ENCODE results near the gene NFATC1.

The NFATC1 gene

GRCh38 chr18:79447703-79448367, 52.1 kb downstream of the NFATC1 start:
- no peak for TF ChIP-seq CTCF (IDR thresholded peaks at IDR 0.05; ENCODE audit: control extremely low read depth, extremely low read depth, low read depth, missing control alignments)
- CTCF ChIA-PET = no interaction called here
- POLR2A ChIA-PET = no interaction called here

GRCh38 chr18:79448621-79449020, 52.9 kb downstream of the NFATC1 start:
- ChIA-PET POLR2A (no interaction called here), CTCF (no interaction called here)
- no peak for DNase-seq (ENCODE audit: extremely low spot score)
- no peak for TF ChIP-seq CTCF (IDR thresholded peaks at IDR 0.05; ENCODE audit: control extremely low read depth, extremely low read depth, low read depth, missing control alignments)

More at GRCh38 chr18:79447703-79448367, 52.1 kb downstream of the NFATC1 start:
- no peak for DNase-seq (ENCODE audit: extremely low spot score)

GRCh38 chr18:79449551-79450288, 54.0 kb downstream of the NFATC1 start:
- no peak for DNase-seq (ENCODE audit: extremely low spot score)
- no peak for TF ChIP-seq CTCF (IDR thresholded peaks at IDR 0.05; ENCODE audit: control extremely low read depth, extremely low read depth, low read depth, missing control alignments)
- CTCF ChIA-PET = interaction anchor here (1.1 to 1.4 kb wide), 2 partner anchors 11 to 68 kb away, joined by 3 to 4 read pairs; no protein-coding TSS in a partner anchor
- POLR2A ChIA-PET = no interaction called here

DNA sequence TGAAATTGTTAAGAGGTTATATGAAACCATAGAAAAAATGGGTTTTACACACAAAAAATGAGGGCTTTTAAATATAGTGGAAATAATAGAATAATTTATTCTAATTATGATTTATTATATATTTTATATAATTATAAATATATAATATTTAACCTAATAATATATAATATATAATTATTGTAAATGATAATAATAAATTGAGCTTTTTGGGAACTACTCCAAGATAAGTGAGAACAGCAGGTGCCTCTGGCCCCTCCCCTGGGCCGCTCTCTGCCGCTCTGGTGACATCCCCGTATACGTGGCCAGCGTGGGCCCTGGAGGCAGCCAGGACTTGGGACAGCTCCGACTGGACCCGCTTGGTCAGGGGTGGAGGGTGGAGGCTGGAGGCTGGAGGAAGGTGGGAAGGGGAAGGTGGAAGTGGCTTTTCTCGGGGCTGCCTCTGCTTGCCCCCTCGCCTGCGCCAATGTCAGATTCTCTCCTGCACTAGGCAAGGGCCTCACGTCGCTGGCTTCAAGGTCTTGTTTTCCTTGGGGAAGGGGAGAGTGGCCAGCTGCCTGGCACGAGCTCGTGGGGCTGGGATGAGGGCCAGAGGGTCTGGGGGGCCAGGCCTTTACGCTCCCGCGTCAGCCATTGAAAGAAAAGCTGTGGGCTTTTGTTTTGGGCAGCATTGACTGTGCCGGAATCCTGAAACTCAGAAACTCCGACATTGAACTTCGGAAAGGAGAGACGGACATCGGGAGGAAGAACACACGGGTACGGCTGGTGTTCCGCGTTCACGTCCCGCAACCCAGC, 54.8 kb downstream of the NFATC1 start:
- no peak for TF ChIP-seq CTCF (IDR thresholded peaks at IDR 0.05; ENCODE audit: control extremely low read depth, extremely low read depth, low read depth, missing control alignments)
- ChIA-PET POLR2A (no interaction called here), CTCF (interaction anchor here (1.4 kb wide), 1 partner anchor 69 kb away, joined by 4 read pairs; no protein-coding TSS in a partner anchor)
- no peak for DNase-seq (ENCODE audit: extremely low spot score)

GRCh38 chr18:79451237-79452125, 55.8 kb downstream of the NFATC1 start:
- no peak for TF ChIP-seq CTCF (IDR thresholded peaks at IDR 0.05; ENCODE audit: control extremely low read depth, extremely low read depth, low read depth, missing control alignments)
- CTCF ChIA-PET = interaction anchor here (1.8 kb wide), 1 partner anchor 9 kb away, joined by 6 read pairs; no protein-coding TSS in a partner anchor
- POLR2A ChIA-PET = no interaction called here
- no peak for DNase-seq (ENCODE audit: extremely low spot score)

Data from GM10248 (cell line).